Mesendoderm (in vitro differentiated cells): Measurements from ENCODE around the gene GPRC5B.

ENCODE experiments used
- DNase-seq: peaks from one replicate; pipeline ENCODE4 v3.0.0; 2013
- H2AK5ac ChIP-seq: 2 replicates; pipeline ENCODE4 v1.6.1; 2013; ENCODE audit warnings: low read length, inconsistent platforms
- H2BK120ac ChIP-seq: 2 replicates; pipeline ENCODE4 v1.6.1; 2013; ENCODE audit warnings: low read depth, mild to moderate bottlenecking, low read length, moderate library complexity, mixed read lengths
- H2BK15ac ChIP-seq: replicated peaks from 2 replicates; pipeline ENCODE4 v1.6.1; 2013; ENCODE audit warnings: low read depth, mild to moderate bottlenecking, moderate library complexity
- H2BK5ac ChIP-seq: 2 replicates; pipeline ENCODE4 v1.6.1; 2013; ENCODE audit warnings: low read length, inconsistent platforms
- H3K18ac ChIP-seq: 2 replicates; pipeline ENCODE4 v1.6.1; 2013; ENCODE audit warnings: mild to moderate bottlenecking, low read length, mixed read lengths
- H3K23ac ChIP-seq: one replicate; pipeline ENCODE4 v1.6.1; 2013; ENCODE audit warnings: low read length
- H3K27ac ChIP-seq: 2 replicates; pipeline ENCODE4 v1.5.1; 2013; ENCODE audit warnings: low read depth, mild to moderate bottlenecking, inconsistent platforms, low read length, moderate library complexity
- H3K27me3 ChIP-seq: 2 replicates; pipeline ENCODE4 v1.6.1; 2013; ENCODE audit warnings: low read length, control low read depth, mild to moderate bottlenecking, inconsistent platforms; ENCODE audit not compliant: insufficient read depth, poor library complexity
- H3K36me3 ChIP-seq: 2 replicates; pipeline ENCODE4 v1.6.1; 2013; ENCODE audit warnings: low read length, inconsistent platforms; ENCODE audit not compliant: control insufficient read depth, insufficient read depth
- H3K4ac ChIP-seq: one replicate; pipeline ENCODE4 v1.6.1; 2013; ENCODE audit warnings: low read depth, mild to moderate bottlenecking, low read length, moderate library complexity
- H3K4me1 ChIP-seq: 2 replicates; pipeline ENCODE4 v1.6.1; 2013; ENCODE audit warnings: low read depth, low read length, inconsistent platforms; ENCODE audit not compliant: control insufficient read depth
- H3K4me2 ChIP-seq: 2 replicates; pipeline ENCODE4 v1.6.1; 2013; ENCODE audit warnings: low read length
- H3K4me3 ChIP-seq: 2 replicates; pipeline ENCODE4 v1.5.1; 2013; ENCODE audit warnings: mild to moderate bottlenecking, low read length
- H3K56ac ChIP-seq: one replicate; pipeline ENCODE4 v1.6.1; 2013; ENCODE audit warnings: low read length
- H3K79me1 ChIP-seq: 2 replicates; pipeline ENCODE4 v1.6.1; 2013; ENCODE audit warnings: low read length, inconsistent platforms
- H3K79me2 ChIP-seq: 2 replicates; pipeline ENCODE4 v1.6.1; 2013; ENCODE audit warnings: mild to moderate bottlenecking, low read length; ENCODE audit not compliant: control insufficient read depth, insufficient read depth
- H3K9ac ChIP-seq: 2 replicates; pipeline ENCODE4 v1.6.1; 2013; ENCODE audit warnings: low read length, inconsistent platforms
- H4K5ac ChIP-seq: one replicate; pipeline ENCODE4 v1.6.1; 2013; ENCODE audit warnings: low read length
- H4K8ac ChIP-seq: one replicate; pipeline ENCODE4 v1.6.1; 2013; ENCODE audit warnings: low read depth, mild to moderate bottlenecking, control low read depth, low read length, moderate library complexity
- WGBS: extraction: QIAGEN DNeasy Blood & Tissue Kit; methylation state at CpG from one replicate; pipeline ENCODE4 v1.1.7; 2013; ENCODE audit warnings: low lambda C conversion rate, missing lambda C conversion rate; ENCODE audit not compliant: insufficient coverage; ENCODE audit errors: extremely low coverage; 5-methylcytosine and 5-hydroxymethylcytosine counted together

Gene GPRC5B

DNA sequence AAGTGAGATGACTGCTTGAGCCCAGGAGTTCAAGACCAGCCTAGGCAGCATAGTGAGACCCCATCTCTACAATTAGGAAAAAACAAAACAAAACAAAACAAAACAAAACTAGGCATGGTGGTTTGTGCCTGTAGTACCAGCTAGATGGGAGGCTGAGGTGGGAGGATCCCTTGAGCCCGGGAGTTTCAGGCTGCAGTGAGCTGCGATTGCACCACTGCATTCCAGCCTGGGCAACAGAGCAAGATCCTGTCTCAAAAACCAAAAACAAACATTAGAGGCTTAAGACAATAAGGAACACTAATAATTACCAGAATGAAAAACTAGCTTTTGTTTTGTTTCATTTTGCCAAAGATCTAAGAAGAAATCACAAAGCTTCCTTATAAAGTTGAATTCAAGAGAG is 69.2 kb downstream of the GPRC5B start:
- Histone ChIP-seq H2BK5ac (no peak overlapping the region), H4K5ac (no peak overlapping the region), H3K23ac (no peak overlapping the region), H3K18ac (no peak overlapping the region), H3K36me3 (no peaks in the 10 kb centered on the region), H2BK120ac (no peak overlapping the region), H3K4me1 (no peaks in the 10 kb centered on the region), H3K9ac (no peak overlapping the region), H2BK15ac (no peak overlapping the region), H4K8ac (no peak overlapping the region), H3K27ac (no peak overlapping the region), H2AK5ac (no peak overlapping the region), H3K4me3 (no peak overlapping the region), H3K4me2 (no peak overlapping the region), H3K27me3 (no peaks in the 10 kb centered on the region), H3K79me2 (no peaks in the 10 kb centered on the region), H3K79me1 (no peaks in the 10 kb centered on the region), H3K56ac (no peak overlapping the region), H3K4ac (no peak overlapping the region)
- no CpG with 5 or more reads among the region's 2 CpGs for WGBS
- DNase-seq: no peak

DNA sequence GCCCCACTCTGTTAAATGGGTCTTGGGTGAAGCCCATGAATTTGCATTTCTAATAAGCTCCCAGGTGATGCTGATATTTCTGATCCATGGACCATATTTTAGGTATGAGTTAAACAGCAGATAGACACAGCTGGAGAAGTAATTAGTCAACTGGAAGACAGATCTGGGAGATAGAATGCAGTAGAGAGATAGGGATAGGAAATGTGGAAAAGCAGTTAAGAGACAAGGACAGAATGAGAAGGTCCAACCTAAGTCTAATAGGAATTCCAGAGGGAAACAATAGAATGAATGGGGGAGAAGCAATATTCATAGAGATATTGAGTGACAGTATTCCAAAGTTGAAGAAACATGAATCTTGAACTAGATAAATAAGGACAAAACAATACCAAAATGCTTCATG is 71.7 kb downstream of the GPRC5B start:
- no peak overlapping the region for H3K23ac ChIP-seq
- no peak overlapping the region for H3K4ac ChIP-seq
- no peak overlapping the region for H3K4me3 ChIP-seq
- H3K18ac ChIP-seq: no peak overlapping the region
- H3K36me3 ChIP-seq: no peaks in the 10 kb centered on the region
- no peak overlapping the region for H3K27ac ChIP-seq
- no peak overlapping the region for H4K5ac ChIP-seq
- no peak overlapping the region for H3K56ac ChIP-seq
- H2BK15ac ChIP-seq: no peak overlapping the region
- H2AK5ac ChIP-seq: no peak overlapping the region
- H4K8ac ChIP-seq: no peak overlapping the region
- no peak for DNase-seq
- H3K4me2 ChIP-seq: no peak overlapping the region
- no peak overlapping the region for H2BK5ac ChIP-seq
- no peaks in the 10 kb centered on the region for H3K79me1 ChIP-seq
- H3K4me1 ChIP-seq: no peaks in the 10 kb centered on the region
- no peak overlapping the region for H2BK120ac ChIP-seq
- no peak overlapping the region for H3K9ac ChIP-seq
- H3K27me3 ChIP-seq: no peaks in the 10 kb centered on the region
- H3K79me2 ChIP-seq: no peaks in the 10 kb centered on the region

GRCh38 chr16:19810817-19811731 is 73.6 kb downstream of the GPRC5B start:
- Histone ChIP-seq H3K79me2 (no peaks in the 10 kb centered on the region), H2AK5ac (no peak overlapping the region), H3K79me1 (no peaks in the 10 kb centered on the region), H4K5ac (no peak overlapping the region), H4K8ac (no peak overlapping the region), H3K23ac (no peak overlapping the region), H3K18ac (no peak overlapping the region), H3K4me1 (no peaks in the 10 kb centered on the region), H3K4me3 (no peak overlapping the region), H3K9ac (no peak overlapping the region), H3K56ac (no peak overlapping the region), H3K27ac (no peak overlapping the region), H3K4me2 (no peak overlapping the region), H2BK120ac (no peak overlapping the region), H3K4ac (no peak overlapping the region), H2BK5ac (no peak overlapping the region), H3K36me3 (no peaks in the 10 kb centered on the region), H3K27me3 (no peaks in the 10 kb centered on the region), H2BK15ac (no peak overlapping the region)
- DNase-seq: no peak
- 100% methylated on average over 2 of the region's 13 CpGs for WGBS

GRCh38 chr16:19809693-19810092 is 75.0 kb downstream of the GPRC5B start:
- no peak overlapping the region for H3K18ac ChIP-seq
- H3K4ac ChIP-seq: no peak overlapping the region
- no peak overlapping the region for H4K8ac ChIP-seq
- no CpG with 5 or more reads among the region's 9 CpGs for WGBS
- H3K4me3 ChIP-seq: no peak overlapping the region
- no peak overlapping the region for H2BK120ac ChIP-seq
- no peak overlapping the region for H3K56ac ChIP-seq
- H3K79me2 ChIP-seq: no peaks in the 10 kb centered on the region
- H2AK5ac ChIP-seq: no peak overlapping the region
- no peak overlapping the region for H3K27ac ChIP-seq
- no peak overlapping the region for H4K5ac ChIP-seq
- H3K79me1 ChIP-seq: no peaks in the 10 kb centered on the region
- no peaks in the 10 kb centered on the region for H3K36me3 ChIP-seq
- H3K4me1 ChIP-seq: no peaks in the 10 kb centered on the region
- no peak overlapping the region for H3K23ac ChIP-seq
- no peak overlapping the region for H3K9ac ChIP-seq
- no peaks in the 10 kb centered on the region for H3K27me3 ChIP-seq
- no peak overlapping the region for H3K4me2 ChIP-seq
- no peak overlapping the region for H2BK5ac ChIP-seq
- DNase-seq: no peak
- no peak overlapping the region for H2BK15ac ChIP-seq

GRCh38 chr16:19809121-19809635 is 75.5 kb downstream of the GPRC5B start:
- Histone ChIP-seq H3K27me3 (no peaks in the 10 kb centered on the region), H3K79me1 (no peaks in the 10 kb centered on the region), H2AK5ac (no peak overlapping the region), H3K23ac (no peak overlapping the region), H3K9ac (no peak overlapping the region), H3K79me2 (no peaks in the 10 kb centered on the region), H3K27ac (no peak overlapping the region), H3K4me3 (no peak overlapping the region), H4K8ac (no peak overlapping the region), H2BK5ac (no peak overlapping the region), H3K18ac (no peak overlapping the region), H3K4me1 (no peaks in the 10 kb centered on the region), H2BK120ac (no peak overlapping the region), H3K56ac (no peak overlapping the region), H2BK15ac (no peak overlapping the region), H3K36me3 (no peaks in the 10 kb centered on the region), H4K5ac (no peak overlapping the region), H3K4me2 (no peak overlapping the region), H3K4ac (no peak overlapping the region)
- DNase-seq: peak; percentile 13
- WGBS: no CpG with 5 or more reads among the region's 4 CpGs
